ENCODE measurements around the gene PKDCC. TPM values are rescaled to one million over a fixed set of nuclear protein-coding genes. Genes with fewer than 3 reads are reported as not detected.

The PKDCC gene
- total RNA-seq, 4 donors from 2014 or later, result 155 to 328 (median 200) TPM

GRCh38 chr2:42046819-42047487 lies 868 bp upstream of the PKDCC start:
- 5 to 12% methylated on average over 24 to 36 of the region's 39 CpGs for WGBS, 2 donors
- H3K4me1 ChIP-seq, result peaks cover 0 to 45% (median 11%) of the 10 kb centered on the region in 4 donors
- H3K27ac ChIP-seq, result peak overlapping the region; percentile 88 to 97 (median 92)
- DNase-seq (ENCODE audit: low spot score in 2 of 2), result peak in 1 of 2 donors; percentile 56
- TF ChIP-seq POLR2A (IDR thresholded peaks at IDR 0.05), result peak in 1 of 2 donors; percentile 56
- TF ChIP-seq CTCF (IDR thresholded peaks at IDR 0.05), result no peak
- TF ChIP-seq EP300 (IDR thresholded peaks at IDR 0.05), result peak in 1 of 2 donors; percentile 83
- H3K36me3 ChIP-seq, result no peaks in the 10 kb centered on the region
- peak overlapping the region; percentile 69 to 86 (median 74) for H3K4me3 ChIP-seq
- no peaks in the 10 kb centered on the region for H3K9me3 ChIP-seq
- H3K27me3 ChIP-seq, result no peaks in the 10 kb centered on the region

- Histone ChIP-seq H3K9me3 (no peaks in the 10 kb centered on the region), H3K4me3 (peak overlapping the region; percentile 61 to 85 (median 71)), H3K27ac (peak overlapping the region; percentile 83 to 97 (median 92)), H3K27me3 (no peaks in the 10 kb centered on the region), H3K4me1 (peaks cover 0 to 60% (median 24%) of the 10 kb centered on the region in 4 donors), H3K36me3 (no peaks in the 10 kb centered on the region)
- WGBS, 2 donors, result 5 to 6% methylated on average over 23 to 29 of the region's 80 CpGs
- TF ChIP-seq CTCF (IDR thresholded peaks at IDR 0.05) (no peak), EP300 (IDR thresholded peaks at IDR 0.05) (no peak), POLR2A (IDR thresholded peaks at IDR 0.05) (no peak)
- DNase-seq (ENCODE audit: low spot score in 2 of 2), result no peak
These were observed 739 bp downstream of the PKDCC start for GRCh38 chr2:42048299-42049220.

GRCh38 chr2:42049221-42050009 lies 1.6 kb downstream of the PKDCC start:
- TF ChIP-seq EP300 (IDR thresholded peaks at IDR 0.05) (no peak), CTCF (IDR thresholded peaks at IDR 0.05) (no peak), POLR2A (IDR thresholded peaks at IDR 0.05) (no peak)
- H3K27ac ChIP-seq, result peak overlapping the region; percentile 83 to 97 (median 92)
- H3K9me3 ChIP-seq, result no peaks in the 10 kb centered on the region
- DNase-seq (ENCODE audit: low spot score in 2 of 2), result no peak
- H3K27me3 ChIP-seq, result no peaks in the 10 kb centered on the region
- 26 to 34% methylated on average over 11 of the region's 11 CpGs for WGBS, 2 donors
- H3K36me3 ChIP-seq, result peaks cover 0 to under 1% (median 0%) of the 10 kb centered on the region in 3 donors
- H3K4me1 ChIP-seq, result peaks cover 0 to 68% (median 33%) of the 10 kb centered on the region in 4 donors
- peak overlapping the region; percentile 61 to 85 (median 71) for H3K4me3 ChIP-seq

GRCh38 chr2:42050010-42050702 lies 2.3 kb downstream of the PKDCC start:
- H3K4me1 ChIP-seq, result peaks cover 0 to 76% (median 40%) of the 10 kb centered on the region in 4 donors
- TF ChIP-seq CTCF (IDR thresholded peaks at IDR 0.05) (no peak), POLR2A (IDR thresholded peaks at IDR 0.05) (peak in 1 of 2 donors; percentile 25)
- H3K4me3 ChIP-seq, result peak overlapping the region; percentile 61 to 85 (median 71)
- no peak for DNase-seq (ENCODE audit: low spot score in 2 of 2)
- peak overlapping the region; percentile 83 to 97 (median 92) for H3K27ac ChIP-seq
- peaks cover 0 to 8% (median 0%) of the 10 kb centered on the region in 3 donors for H3K36me3 ChIP-seq
- no peaks in the 10 kb centered on the region for H3K27me3 ChIP-seq
- WGBS, 2 donors, result 22 to 39% methylated on average over 13 to 14 of the region's 14 CpGs
- H3K9me3 ChIP-seq, result no peaks in the 10 kb centered on the region

All from tibial nerve (tissue), 4 donors.